ENCODE data around the gene SLC13A4.
"Not testable (repeated sequence)": the region's sequence is repeated elsewhere in the genome, so short reads cannot be mapped to it uniquely, and the experiment has no call there.

The SLC13A4 gene

GRCh38 chr7:135753616-135754413, 25.8 kb upstream of the SLC13A4 start:
- no peak for DNase-seq (ENCODE audit: low read depth in 4 of 4, low spot score in 1 of 4)

GRCh38 chr7:135748770-135749169, 20.8 kb upstream of the SLC13A4 start, which contains the start of gene FAM180A:
FAM180A (minus strand) TSS chr7:135748813; CDS start chr7:135748580, 233 bp downstream.
- no peak for DNase-seq (ENCODE audit: low read depth in 4 of 4, low spot score in 1 of 4)

- no peak for DNase-seq (ENCODE audit: low read depth in 4 of 4, low spot score in 1 of 4)
Measured at GRCh38 chr7:135747366-135747765, 19.4 kb upstream of the SLC13A4 start.

GRCh38 chr7:135745703-135746312, 17.8 kb upstream of the SLC13A4 start:
- no peak for DNase-seq (ENCODE audit: low read depth in 4 of 4, low spot score in 1 of 4)

DNA sequence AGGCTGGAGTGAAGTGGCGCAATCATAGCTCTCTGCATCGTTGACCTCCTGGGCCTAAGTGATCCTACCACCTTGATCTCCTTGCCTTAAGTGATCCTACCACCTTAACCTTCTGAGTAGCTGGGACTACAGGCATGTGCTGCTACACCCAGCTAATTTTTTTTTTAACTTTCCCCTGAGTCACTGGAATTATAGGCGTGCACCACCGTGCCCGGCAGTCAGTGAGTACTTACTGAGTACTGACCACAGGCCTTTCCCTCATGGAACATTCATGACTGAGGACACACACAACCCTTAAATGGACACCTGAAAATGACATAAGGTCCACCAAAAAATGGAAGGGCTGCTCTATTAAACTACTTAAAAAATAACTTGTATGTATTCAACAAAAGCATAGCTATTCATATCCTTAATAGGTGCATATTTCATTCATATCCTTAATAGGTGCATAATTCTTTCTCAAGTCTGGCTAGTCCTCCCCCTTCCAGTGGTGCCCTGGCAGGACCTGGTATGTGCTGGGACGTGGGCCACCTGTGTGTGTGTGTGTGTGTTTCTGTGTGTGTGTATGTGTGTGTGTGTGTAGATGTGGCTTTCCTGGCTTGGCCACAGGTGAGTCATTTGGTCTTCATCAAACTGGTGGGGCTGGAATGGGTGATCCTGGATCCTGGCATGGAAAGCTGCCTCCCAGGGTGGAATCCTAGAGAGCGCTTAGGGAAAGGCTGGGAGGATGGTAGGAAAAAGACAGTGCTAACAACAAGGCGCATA, 17.1 kb upstream of the SLC13A4 start:
- no peak for DNase-seq (ENCODE audit: low read depth in 4 of 4, low spot score in 1 of 4)

- no peak for DNase-seq (ENCODE audit: low read depth in 4 of 4, low spot score in 1 of 4)
Measured at GRCh38 chr7:135743907-135744731, 16.1 kb upstream of the SLC13A4 start.

DNA sequence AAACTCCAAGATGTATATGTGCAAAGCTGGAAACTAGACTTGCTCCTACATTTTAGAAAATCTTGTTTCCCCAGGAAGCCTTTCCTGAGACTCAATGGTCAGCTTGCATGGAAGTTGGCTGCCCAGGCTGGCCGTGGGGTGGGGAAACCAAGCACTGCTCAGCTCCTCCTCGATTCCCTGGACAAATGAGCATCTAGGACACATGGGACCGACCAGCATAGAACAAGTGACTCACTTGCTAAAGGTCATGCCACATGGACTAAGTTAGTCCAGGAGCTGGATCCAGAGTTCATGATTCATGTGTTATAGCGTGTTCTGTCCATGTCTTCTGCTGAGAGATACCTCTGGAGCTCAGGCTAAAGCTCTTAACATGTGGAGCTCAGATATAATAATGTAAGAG, 14.4 kb upstream of the SLC13A4 start:
- DNase-seq (ENCODE audit: low read depth in 4 of 4, low spot score in 1 of 4), result no peak

DNA sequence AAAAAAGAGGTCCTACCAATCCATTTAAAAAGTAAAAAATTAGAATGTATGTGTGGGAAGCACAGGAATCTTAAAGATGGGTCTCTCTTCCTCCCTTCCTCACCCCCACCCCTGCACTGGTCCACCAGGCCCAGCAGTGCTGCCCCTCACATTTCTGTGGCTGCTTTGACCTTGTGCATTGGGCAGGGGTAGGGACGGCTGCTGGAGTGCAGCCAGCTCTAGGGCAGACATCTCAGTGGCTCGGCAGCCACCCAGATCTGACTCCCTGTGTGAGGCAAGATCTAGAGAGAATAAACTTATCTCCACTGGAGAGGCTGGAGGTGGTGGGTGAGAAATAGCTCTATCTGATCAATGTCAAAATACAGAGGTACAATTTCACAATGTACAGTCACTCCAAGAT, 13.9 kb upstream of the SLC13A4 start:
- DNase-seq (ENCODE audit: low read depth in 4 of 4, low spot score in 1 of 4), result no peak

DNA sequence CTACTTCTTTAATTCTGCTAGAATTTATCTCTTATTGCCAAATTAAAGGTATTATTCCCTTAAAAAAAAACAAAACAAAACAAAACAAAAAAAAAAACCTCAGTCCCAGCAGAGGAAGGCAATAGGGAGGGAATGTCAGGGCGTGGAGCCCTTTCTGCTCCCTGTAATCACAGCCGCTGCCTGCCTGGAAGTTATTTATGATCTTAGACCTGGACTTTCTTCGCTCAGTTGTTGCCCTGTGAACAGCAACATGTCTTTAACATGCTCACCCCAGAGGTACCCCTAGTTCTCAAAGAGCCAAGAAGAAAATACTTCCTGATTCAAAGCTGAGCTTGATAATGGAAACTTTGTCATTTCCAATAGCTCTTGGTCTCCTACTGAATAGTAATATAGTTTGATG, 12.9 kb upstream of the SLC13A4 start:
- DNase-seq (ENCODE audit: low read depth in 4 of 4, low spot score in 1 of 4), result no peak

- not testable (repeated sequence) for DNase-seq (ENCODE audit: low read depth in 4 of 4, low spot score in 1 of 4)
Measured at GRCh38 chr7:135737306-135737647, 9.3 kb upstream of the SLC13A4 start.

DNA sequence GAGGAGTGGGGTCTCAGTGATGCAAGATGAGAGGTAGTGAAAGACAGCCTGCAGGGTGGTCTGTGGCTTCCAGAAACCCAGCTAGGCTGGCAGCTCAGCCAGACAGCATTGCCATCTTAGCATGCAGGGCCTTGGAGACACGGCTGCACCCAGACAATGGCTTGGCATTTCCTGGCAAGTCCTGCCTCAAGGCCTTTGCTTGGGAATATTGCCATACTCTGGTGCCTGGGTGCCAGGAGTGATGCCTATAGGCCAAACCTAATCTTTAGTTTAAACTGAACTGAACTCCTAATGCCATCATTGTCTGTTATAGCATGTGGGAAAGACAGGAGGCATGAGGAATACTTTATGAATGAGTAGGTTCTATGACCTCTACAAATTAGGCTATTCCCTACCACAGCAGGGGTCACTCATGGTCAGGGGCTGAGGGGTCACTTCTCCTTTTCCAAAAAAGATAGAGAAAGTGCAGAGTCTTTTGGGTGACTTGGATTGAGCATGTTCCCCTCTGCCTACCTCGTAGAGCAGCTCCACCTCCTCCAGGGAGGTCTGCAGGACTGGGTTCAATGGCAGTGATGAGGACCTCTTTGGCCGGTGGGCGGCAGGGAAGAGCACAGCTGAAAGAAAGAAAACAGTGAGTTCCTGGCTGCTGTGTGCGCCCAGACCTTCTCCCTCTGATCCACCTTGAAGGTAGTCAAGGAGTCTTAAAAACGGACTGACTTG, 8.8 kb upstream of the SLC13A4 start:
- no peak for DNase-seq (ENCODE audit: low read depth in 4 of 4, low spot score in 1 of 4)

DNA sequence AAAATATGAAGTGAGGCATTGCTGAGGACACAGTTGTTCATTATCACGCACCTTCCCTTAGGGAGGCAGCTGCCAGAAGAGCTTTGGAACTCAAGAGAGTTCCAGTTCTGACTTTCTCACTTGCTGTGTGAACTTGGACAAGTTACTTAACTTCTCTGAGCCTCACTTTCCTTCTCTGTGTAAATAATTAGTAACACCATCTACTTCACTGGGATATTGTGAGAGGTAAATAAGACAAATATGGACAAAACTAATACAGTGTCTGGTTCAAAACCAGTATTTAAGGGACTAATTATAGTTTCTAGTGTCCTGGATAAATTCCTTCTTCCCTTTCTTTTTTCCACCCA, 6.3 kb upstream of the SLC13A4 start:
- DNase-seq (ENCODE audit: low read depth in 4 of 4, low spot score in 1 of 4), result no peak

- no peak for DNase-seq (ENCODE audit: low read depth in 4 of 4, low spot score in 1 of 4)
Measured at GRCh38 chr7:135733603-135734342, 5.8 kb upstream of the SLC13A4 start.

DNA sequence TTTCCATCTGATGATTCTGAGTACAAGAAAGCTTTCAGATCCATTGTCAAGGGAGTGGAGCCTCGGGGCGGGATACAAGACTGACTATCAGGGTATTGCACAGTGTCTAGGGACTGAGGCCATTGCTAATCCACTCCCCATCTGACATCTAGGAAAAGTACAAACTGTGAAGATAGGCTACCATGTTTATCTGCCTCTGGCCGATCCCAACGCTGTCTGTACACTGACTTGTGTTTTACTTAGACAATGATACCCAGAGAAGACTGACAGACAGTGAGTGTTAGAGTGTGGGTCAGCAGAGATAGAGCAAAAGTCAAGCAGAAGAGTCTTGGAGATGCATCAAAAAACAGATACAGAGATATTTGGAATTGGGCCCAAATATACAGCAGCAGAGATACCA, 3.1 kb upstream of the SLC13A4 start:
- no peak for DNase-seq (ENCODE audit: low read depth in 4 of 4, low spot score in 1 of 4)

GRCh38 chr7:135729230-135729629, 1.2 kb upstream of the SLC13A4 start:
- DNase-seq (ENCODE audit: low read depth in 4 of 4, low spot score in 1 of 4), result no peak

DNA sequence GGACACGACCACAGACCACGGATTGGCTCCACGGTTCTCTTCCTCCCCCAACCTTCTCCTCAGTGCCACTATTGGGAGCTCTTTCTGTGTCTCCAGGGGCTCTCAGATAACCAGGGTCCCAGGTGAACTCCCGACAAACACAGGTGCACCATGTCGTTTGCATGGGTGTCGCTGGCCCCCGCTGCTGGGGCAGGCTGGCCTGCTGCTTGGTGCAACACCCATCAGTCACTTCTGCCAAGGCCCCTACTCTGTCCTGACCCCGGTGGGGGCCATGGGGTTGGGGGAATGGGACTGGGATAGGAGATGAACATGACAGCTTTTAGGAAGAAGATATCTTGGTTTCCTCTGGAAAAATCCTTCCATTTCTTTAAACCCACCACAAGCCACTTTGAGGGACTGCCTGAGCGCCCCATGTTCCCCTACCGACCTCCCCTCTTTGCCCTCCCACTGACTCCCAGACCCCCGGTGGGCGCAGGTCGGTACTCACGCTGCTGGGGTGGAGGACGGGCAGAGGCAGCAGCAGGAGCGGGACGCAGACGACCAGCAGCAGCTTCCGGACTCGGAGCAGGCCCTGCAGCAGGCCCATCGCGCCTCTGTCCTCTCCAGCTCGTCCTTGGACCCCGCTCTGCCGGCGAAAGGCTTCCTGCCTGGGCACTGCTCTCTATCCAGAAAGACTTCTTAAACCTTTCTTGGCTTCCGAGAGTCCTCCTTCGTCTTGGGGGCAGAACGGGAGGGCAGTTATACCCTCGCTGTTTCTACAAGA, 894 bp downstream of the SLC13A4 start:
- DNase-seq (ENCODE audit: low read depth in 4 of 4, low spot score in 1 of 4), result no peak

- DNase-seq (ENCODE audit: low read depth in 4 of 4, low spot score in 1 of 4), result no peak
Measured at GRCh38 chr7:135726276-135726788, 1.7 kb downstream of the SLC13A4 start.

GRCh38 chr7:135723411-135723810, 4.6 kb downstream of the SLC13A4 start:
- DNase-seq (ENCODE audit: low read depth in 4 of 4, low spot score in 1 of 4), result no peak

DNA sequence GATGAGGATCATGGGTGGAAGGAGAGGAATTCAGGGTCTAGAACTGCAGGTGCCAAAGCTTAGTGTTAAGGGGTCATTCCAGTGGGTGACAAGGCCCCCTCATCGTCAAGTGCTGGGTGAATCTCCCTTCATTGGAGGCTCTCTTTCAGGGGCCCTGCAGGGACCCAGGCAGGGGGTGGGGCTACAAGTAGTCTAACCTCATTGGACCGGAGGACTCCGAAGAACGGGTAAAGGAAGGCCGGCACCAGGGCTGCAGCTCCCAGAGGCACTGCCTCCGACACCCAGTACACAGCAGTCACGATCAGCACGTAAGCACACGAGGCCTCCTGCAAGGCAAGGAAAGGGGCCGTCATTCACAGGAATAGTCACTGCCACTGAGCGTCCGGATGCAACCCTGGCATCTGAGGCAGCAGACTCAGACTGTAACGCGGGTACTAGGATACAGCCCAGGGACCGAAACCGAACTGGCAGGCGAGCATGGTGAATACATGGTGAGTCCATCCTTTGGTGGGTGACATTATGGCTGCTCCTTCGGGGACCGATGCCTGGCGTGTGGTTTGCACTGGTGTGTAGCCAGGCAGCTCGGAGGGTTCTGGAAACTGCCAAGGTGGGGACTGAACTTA, 6.7 kb downstream of the SLC13A4 start:
- DNase-seq (ENCODE audit: low read depth in 4 of 4, low spot score in 1 of 4), result no peak
